ENCODE results near the gene DDX1. TPM values are rescaled to one million over a fixed set of nuclear protein-coding genes. Genes with fewer than 3 reads are reported as not detected.

DDX1 gene
- total RNA-seq, 1 experiment from 2014 or later: 115 TPM

DNA sequence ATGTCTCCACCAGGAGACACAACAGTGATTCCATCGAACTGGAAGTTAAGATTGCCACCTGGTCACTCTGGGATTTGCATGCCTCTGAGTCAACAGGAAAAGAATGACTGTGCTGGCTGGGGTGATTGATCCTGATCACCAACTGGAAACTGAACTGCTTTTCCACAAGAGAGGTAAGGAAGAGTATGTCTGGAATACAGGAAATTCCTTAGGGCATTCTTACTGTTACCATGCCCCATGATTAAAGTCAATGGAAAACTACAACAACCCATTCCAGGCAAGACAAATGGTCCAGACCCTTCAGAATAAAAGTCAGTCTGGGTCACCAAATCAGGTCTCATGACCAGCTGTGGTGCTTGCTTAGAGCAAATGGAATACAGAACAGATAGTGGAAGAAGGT is 12.0 kb upstream of the DDX1 start:
- POLR2A ChIA-PET: no interaction called here
- TF ChIP-seq ATF1 (CRISPR knock-in tag; IDR thresholded peaks at IDR 0.05) (no peak), OVOL2 (CRISPR knock-in tag; IDR thresholded peaks at IDR 0.05; ENCODE audit: borderline replicate concordance) (no peak), CBFB (CRISPR knock-in tag; IDR thresholded peaks at IDR 0.05; ENCODE audit: low read depth) (no peak), ZNF396 (CRISPR knock-in tag; IDR thresholded peaks at IDR 0.05; ENCODE audit: borderline replicate concordance) (no peak), SP1 (CRISPR knock-in tag; conservative IDR thresholded peaks at IDR 0.05) (no peak), IRF2 (CRISPR knock-in tag; IDR thresholded peaks at IDR 0.05; ENCODE audit: borderline replicate concordance, low read depth) (no peak), NFYB (CRISPR knock-in tag; conservative IDR thresholded peaks at IDR 0.05; ENCODE audit: low read depth) (no peak), ZBTB21 (CRISPR knock-in tag; IDR thresholded peaks at IDR 0.05; ENCODE audit: borderline replicate concordance) (no peak), ETV6 (CRISPR knock-in tag; IDR thresholded peaks at IDR 0.05) (no peak)
- TF ChIP-seq, protein P1, sequence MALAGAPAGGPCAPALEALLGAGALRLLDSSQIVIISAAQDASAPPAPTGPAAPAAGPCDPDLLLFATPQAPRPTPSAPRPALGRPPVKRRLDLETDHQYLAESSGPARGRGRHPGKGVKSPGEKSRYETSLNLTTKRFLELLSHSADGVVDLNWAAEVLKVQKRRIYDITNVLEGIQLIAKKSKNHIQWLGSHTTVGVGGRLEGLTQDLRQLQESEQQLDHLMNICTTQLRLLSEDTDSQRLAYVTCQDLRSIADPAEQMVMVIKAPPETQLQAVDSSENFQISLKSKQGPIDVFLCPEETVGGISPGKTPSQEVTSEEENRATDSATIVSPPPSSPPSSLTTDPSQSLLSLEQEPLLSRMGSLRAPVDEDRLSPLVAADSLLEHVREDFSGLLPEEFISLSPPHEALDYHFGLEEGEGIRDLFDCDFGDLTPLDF (CRISPR knock-in tag; IDR thresholded peaks at IDR 0.05): no peak
- TF ChIP-seq, protein P2, sequence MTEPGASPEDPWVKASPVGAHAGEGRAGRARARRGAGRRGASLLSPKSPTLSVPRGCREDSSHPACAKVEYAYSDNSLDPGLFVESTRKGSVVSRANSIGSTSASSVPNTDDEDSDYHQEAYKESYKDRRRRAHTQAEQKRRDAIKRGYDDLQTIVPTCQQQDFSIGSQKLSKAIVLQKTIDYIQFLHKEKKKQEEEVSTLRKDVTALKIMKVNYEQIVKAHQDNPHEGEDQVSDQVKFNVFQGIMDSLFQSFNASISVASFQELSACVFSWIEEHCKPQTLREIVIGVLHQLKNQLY (CRISPR knock-in tag; IDR thresholded peaks at IDR 0.05): no peak
- Mint-ChIP-seq H3K4me3 (no peak overlapping the region), H3K27ac (peak overlapping the region; percentile 55; the same call in 1 of the 2 replicates), H3K27me3 (ENCODE audit: low read depth) (0 out of 2 replicates have a peak, but pooled peaks cover 3% of the 10 kb centered on the region), H3K4me1 (peaks cover 10% of the 10 kb centered on the region), H3K9me3 (peaks cover 7% of the 10 kb centered on the region), H3K36me3 (no peaks in the 10 kb centered on the region)
- ATAC-seq: peak; percentile 19; the same call in 1 of the 2 replicates
- no peak for DNase-seq (ENCODE audit: low spot score)
- CTCF ChIA-PET: no interaction called here

DNA sequence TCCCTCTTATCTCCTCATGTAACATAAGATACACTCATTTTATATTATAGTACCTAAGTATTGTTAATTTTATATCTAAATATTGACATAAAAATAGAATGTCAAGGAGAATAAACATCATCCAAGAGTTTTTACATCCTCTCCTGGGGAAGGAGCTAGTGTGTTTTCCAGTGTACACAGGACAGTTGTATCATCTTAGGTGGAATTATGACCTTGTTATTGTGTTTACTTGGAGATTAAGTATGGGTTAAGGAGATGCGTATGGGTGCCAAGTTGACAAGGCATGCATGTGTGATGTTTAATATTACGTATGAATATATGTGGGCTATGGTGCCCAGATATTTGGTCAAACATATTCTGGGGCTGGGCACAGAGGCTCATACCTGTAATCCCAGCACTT is 11.2 kb upstream of the DDX1 start:
- ATAC-seq (no peak), DNase-seq (ENCODE audit: low spot score) (no peak)
- Mint-ChIP-seq H3K27me3 (ENCODE audit: low read depth) (peaks cover 7% of the 10 kb centered on the region; the same call in 1 of the 2 replicates), H3K36me3 (no peaks in the 10 kb centered on the region), H3K27ac (no peak overlapping the region), H3K9me3 (peaks cover 13% of the 10 kb centered on the region), H3K4me3 (no peak overlapping the region), H3K4me1 (peaks cover 10% of the 10 kb centered on the region)
- POLR2A ChIA-PET: interaction anchor here (0.7 kb wide), 1 partner anchor 15 kb away, joined by 5 read pairs; no protein-coding TSS in a partner anchor
- CTCF ChIA-PET: no interaction called here
- no peak for TF ChIP-seq ETV6 (CRISPR knock-in tag; IDR thresholded peaks at IDR 0.05)
- no peak for TF ChIP-seq MXD4 (CRISPR knock-in tag; IDR thresholded peaks at IDR 0.05; ENCODE audit: borderline replicate concordance)
- no peak for TF ChIP-seq NFYB (CRISPR knock-in tag; conservative IDR thresholded peaks at IDR 0.05; ENCODE audit: low read depth)
- TF ChIP-seq, protein P3, sequence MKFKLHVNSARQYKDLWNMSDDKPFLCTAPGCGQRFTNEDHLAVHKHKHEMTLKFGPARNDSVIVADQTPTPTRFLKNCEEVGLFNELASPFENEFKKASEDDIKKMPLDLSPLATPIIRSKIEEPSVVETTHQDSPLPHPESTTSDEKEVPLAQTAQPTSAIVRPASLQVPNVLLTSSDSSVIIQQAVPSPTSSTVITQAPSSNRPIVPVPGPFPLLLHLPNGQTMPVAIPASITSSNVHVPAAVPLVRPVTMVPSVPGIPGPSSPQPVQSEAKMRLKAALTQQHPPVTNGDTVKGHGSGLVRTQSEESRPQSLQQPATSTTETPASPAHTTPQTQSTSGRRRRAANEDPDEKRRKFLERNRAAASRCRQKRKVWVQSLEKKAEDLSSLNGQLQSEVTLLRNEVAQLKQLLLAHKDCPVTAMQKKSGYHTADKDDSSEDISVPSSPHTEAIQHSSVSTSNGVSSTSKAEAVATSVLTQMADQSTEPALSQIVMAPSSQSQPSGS (CRISPR knock-in tag; IDR thresholded peaks at IDR 0.05; ENCODE audit: borderline replicate concordance, low read depth): no peak
- TF ChIP-seq, protein P4, sequence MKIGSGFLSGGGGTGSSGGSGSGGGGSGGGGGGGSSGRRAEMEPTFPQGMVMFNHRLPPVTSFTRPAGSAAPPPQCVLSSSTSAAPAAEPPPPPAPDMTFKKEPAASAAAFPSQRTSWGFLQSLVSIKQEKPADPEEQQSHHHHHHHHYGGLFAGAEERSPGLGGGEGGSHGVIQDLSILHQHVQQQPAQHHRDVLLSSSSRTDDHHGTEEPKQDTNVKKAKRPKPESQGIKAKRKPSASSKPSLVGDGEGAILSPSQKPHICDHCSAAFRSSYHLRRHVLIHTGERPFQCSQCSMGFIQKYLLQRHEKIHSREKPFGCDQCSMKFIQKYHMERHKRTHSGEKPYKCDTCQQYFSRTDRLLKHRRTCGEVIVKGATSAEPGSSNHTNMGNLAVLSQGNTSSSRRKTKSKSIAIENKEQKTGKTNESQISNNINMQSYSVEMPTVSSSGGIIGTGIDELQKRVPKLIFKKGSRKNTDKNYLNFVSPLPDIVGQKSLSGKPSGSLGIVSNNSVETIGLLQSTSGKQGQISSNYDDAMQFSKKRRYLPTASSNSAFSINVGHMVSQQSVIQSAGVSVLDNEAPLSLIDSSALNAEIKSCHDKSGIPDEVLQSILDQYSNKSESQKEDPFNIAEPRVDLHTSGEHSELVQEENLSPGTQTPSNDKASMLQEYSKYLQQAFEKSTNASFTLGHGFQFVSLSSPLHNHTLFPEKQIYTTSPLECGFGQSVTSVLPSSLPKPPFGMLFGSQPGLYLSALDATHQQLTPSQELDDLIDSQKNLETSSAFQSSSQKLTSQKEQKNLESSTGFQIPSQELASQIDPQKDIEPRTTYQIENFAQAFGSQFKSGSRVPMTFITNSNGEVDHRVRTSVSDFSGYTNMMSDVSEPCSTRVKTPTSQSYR (CRISPR knock-in tag; IDR thresholded peaks at IDR 0.05): no peak
- TF ChIP-seq, protein P5, sequence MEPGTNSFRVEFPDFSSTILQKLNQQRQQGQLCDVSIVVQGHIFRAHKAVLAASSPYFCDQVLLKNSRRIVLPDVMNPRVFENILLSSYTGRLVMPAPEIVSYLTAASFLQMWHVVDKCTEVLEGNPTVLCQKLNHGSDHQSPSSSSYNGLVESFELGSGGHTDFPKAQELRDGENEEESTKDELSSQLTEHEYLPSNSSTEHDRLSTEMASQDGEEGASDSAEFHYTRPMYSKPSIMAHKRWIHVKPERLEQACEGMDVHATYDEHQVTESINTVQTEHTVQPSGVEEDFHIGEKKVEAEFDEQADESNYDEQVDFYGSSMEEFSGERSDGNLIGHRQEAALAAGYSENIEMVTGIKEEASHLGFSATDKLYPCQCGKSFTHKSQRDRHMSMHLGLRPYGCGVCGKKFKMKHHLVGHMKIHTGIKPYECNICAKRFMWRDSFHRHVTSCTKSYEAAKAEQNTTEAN (CRISPR knock-in tag; IDR thresholded peaks at IDR 0.05): no peak
- TF ChIP-seq ZNF263 (CRISPR knock-in tag; IDR thresholded peaks at IDR 0.05; ENCODE audit: low read depth): no peak
- TF ChIP-seq, protein P6, sequence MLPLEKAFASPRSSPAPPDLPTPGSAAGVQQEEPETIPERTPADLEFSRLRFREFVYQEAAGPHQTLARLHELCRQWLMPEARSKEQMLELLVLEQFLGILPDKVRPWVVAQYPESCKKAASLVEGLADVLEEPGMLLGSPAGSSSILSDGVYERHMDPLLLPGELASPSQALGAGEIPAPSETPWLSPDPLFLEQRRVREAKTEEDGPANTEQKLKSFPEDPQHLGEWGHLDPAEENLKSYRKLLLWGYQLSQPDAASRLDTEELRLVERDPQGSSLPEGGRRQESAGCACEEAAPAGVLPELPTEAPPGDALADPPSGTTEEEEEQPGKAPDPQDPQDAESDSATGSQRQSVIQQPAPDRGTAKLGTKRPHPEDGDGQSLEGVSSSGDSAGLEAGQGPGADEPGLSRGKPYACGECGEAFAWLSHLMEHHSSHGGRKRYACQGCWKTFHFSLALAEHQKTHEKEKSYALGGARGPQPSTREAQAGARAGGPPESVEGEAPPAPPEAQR (CRISPR knock-in tag; IDR thresholded peaks at IDR 0.05): no peak
- TF ChIP-seq, protein P7, sequence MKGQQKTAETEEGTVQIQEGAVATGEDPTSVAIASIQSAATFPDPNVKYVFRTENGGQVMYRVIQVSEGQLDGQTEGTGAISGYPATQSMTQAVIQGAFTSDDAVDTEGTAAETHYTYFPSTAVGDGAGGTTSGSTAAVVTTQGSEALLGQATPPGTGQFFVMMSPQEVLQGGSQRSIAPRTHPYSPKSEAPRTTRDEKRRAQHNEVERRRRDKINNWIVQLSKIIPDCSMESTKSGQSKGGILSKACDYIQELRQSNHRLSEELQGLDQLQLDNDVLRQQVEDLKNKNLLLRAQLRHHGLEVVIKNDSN (CRISPR knock-in tag; IDR thresholded peaks at IDR 0.05): no peak
- no peak for TF ChIP-seq TEAD4 (CRISPR knock-in tag; IDR thresholded peaks at IDR 0.05)
- no peak for TF ChIP-seq OVOL2 (CRISPR knock-in tag; IDR thresholded peaks at IDR 0.05; ENCODE audit: borderline replicate concordance)
- TF ChIP-seq, protein P8, sequence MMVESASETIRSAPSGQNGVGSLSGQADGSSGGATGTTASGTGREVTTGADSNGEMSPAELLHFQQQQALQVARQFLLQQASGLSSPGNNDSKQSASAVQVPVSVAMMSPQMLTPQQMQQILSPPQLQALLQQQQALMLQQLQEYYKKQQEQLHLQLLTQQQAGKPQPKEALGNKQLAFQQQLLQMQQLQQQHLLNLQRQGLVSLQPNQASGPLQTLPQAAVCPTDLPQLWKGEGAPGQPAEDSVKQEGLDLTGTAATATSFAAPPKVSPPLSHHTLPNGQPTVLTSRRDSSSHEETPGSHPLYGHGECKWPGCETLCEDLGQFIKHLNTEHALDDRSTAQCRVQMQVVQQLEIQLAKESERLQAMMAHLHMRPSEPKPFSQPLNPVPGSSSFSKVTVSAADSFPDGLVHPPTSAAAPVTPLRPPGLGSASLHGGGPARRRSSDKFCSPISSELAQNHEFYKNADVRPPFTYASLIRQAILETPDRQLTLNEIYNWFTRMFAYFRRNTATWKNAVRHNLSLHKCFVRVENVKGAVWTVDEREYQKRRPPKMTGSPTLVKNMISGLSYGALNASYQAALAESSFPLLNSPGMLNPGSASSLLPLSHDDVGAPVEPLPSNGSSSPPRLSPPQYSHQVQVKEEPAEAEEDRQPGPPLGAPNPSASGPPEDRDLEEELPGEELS (CRISPR knock-in tag; IDR thresholded peaks at IDR 0.05): no peak
- no peak for TF ChIP-seq ZNF396 (CRISPR knock-in tag; IDR thresholded peaks at IDR 0.05; ENCODE audit: borderline replicate concordance)
- no peak for TF ChIP-seq RELA (CRISPR knock-in tag; IDR thresholded peaks at IDR 0.05; ENCODE audit: borderline replicate concordance)

Measured in WTC11 (cell line).